ENCODE results near the gene SLC25A21.

SLC25A21 gene

DNA sequence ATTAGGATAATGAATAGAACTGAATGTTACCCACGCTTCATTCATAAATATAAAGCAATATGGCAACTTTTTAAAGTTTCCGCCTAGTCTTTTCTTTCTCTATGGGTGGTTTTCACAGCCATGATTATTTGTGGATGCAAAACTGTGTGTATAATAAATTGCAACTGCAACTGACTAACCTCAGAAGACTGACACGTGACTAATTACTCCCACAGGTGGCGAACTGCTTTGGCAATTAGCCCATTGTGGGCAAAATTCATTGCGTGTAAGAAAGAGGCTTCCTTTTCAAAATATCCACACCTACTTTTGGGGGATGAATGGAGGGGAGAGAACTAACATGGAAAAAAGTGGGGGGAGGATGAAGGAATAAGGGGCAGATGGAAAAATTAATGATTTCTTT lies 79.0 kb downstream of the SLC25A21 start:
- H3K27ac ChIP-seq (ENCODE audit: insufficient read depth in 1 of 2, low read depth in 1 of 2, low read length in 2 of 2, poor library complexity in 1 of 2, severe bottlenecking in 2 of 2), result no peak overlapping the region
- no CpG with 5 or more reads among the region's 5 CpGs for WGBS (ENCODE audit: insufficient coverage)
- H3K4me3 ChIP-seq (ENCODE audit: control insufficient read depth in 1 of 7, extremely low read depth in 1 of 7, insufficient read depth in 4 of 7, low read depth in 2 of 7, low read length in 6 of 7), result no peak overlapping the region
- no peaks in the 10 kb centered on the region for H3K36me3 ChIP-seq (ENCODE audit: control insufficient read depth in 4 of 4, insufficient read depth in 4 of 4, low read length in 3 of 4)
- POLR2A ChIA-PET, result no interaction called here
- H3K4me1 ChIP-seq (ENCODE audit: control extremely low read depth in 1 of 4, control insufficient read depth in 4 of 4, insufficient read depth in 4 of 4, low read length in 3 of 4), result no peaks in the 10 kb centered on the region
- H3K9me3 ChIP-seq (ENCODE audit: control extremely low read depth in 1 of 5, control insufficient read depth in 4 of 5, insufficient read depth in 2 of 5, low read depth in 1 of 5, low read length in 4 of 5), result no peaks in the 10 kb centered on the region
- CTCF ChIA-PET, result no interaction called here
- H3K27me3 ChIP-seq (replicated peaks in 2 of 5; ENCODE audit: control insufficient read depth in 4 of 5, insufficient read depth in 5 of 5, low read length in 4 of 5), result no peaks in the 10 kb centered on the region
- no peak for DNase-seq

DNA sequence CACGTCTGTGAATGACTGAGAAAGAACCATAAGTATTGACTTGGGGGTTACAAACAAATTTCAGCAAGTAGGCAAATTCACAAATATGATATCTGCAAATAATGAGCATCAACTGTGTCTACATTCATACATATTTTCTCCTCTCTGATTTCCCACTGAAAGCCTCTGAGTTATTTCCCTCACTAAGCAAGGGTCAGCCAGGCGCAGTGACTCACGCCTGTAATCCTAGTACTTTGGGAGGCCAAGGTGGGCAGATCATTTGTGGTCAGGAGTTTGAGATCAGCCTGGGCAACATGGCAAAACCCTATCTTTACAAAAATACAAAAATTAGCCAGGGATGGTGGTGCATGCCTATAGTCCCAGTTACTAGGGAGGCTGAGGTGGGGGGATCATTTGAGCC lies 80.8 kb downstream of the SLC25A21 start:
- CTCF ChIA-PET, result no interaction called here
- H3K27me3 ChIP-seq (replicated peaks in 2 of 5; ENCODE audit: control insufficient read depth in 4 of 5, insufficient read depth in 5 of 5, low read length in 4 of 5), result no peaks in the 10 kb centered on the region
- no peak overlapping the region for H3K4me3 ChIP-seq (ENCODE audit: control insufficient read depth in 1 of 7, extremely low read depth in 1 of 7, insufficient read depth in 4 of 7, low read depth in 2 of 7, low read length in 6 of 7)
- H3K36me3 ChIP-seq (ENCODE audit: control insufficient read depth in 4 of 4, insufficient read depth in 4 of 4, low read length in 3 of 4), result no peaks in the 10 kb centered on the region
- DNase-seq, result no peak
- POLR2A ChIA-PET, result no interaction called here
- no peak overlapping the region for H3K27ac ChIP-seq (ENCODE audit: insufficient read depth in 1 of 2, low read depth in 1 of 2, low read length in 2 of 2, poor library complexity in 1 of 2, severe bottlenecking in 2 of 2)
- no peaks in the 10 kb centered on the region for H3K9me3 ChIP-seq (ENCODE audit: control extremely low read depth in 1 of 5, control insufficient read depth in 4 of 5, insufficient read depth in 2 of 5, low read depth in 1 of 5, low read length in 4 of 5)
- H3K4me1 ChIP-seq (ENCODE audit: control extremely low read depth in 1 of 4, control insufficient read depth in 4 of 4, insufficient read depth in 4 of 4, low read length in 3 of 4), result no peaks in the 10 kb centered on the region
- 100% methylated on average over 3 of the region's 3 CpGs for WGBS (ENCODE audit: insufficient coverage)

DNA sequence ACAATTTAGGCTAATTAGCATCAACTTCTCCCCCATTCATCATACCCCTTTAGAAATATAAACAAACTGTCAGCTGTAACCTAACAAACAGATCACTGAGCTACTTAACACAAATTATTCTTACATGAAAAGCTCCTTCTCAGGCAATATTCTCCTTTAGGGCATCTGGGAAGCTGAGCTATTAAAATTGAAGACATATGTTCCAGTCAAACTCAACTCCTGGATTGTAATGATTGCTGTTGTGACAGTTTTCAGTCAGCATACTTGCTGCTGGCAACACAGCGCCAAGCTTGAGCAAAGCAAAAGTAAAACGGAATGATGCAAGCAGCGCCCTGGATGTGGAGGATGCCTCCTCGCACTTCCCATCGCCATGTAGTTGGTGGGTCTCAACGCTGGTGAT lies 82.4 kb downstream of the SLC25A21 start:
- no peaks in the 10 kb centered on the region for H3K36me3 ChIP-seq (ENCODE audit: control insufficient read depth in 4 of 4, insufficient read depth in 4 of 4, low read length in 3 of 4)
- CTCF ChIA-PET, result no interaction called here
- no peaks in the 10 kb centered on the region for H3K4me1 ChIP-seq (ENCODE audit: control extremely low read depth in 1 of 4, control insufficient read depth in 4 of 4, insufficient read depth in 4 of 4, low read length in 3 of 4)
- 78% methylated on average over 6 of the region's 6 CpGs for WGBS (ENCODE audit: insufficient coverage)
- no peaks in the 10 kb centered on the region for H3K27me3 ChIP-seq (replicated peaks in 2 of 5; ENCODE audit: control insufficient read depth in 4 of 5, insufficient read depth in 5 of 5, low read length in 4 of 5)
- H3K27ac ChIP-seq (ENCODE audit: insufficient read depth in 1 of 2, low read depth in 1 of 2, low read length in 2 of 2, poor library complexity in 1 of 2, severe bottlenecking in 2 of 2), result no peak overlapping the region
- DNase-seq, result no peak
- POLR2A ChIA-PET, result no interaction called here
- H3K4me3 ChIP-seq (ENCODE audit: control insufficient read depth in 1 of 7, extremely low read depth in 1 of 7, insufficient read depth in 4 of 7, low read depth in 2 of 7, low read length in 6 of 7), result no peak overlapping the region
- H3K9me3 ChIP-seq (ENCODE audit: control extremely low read depth in 1 of 5, control insufficient read depth in 4 of 5, insufficient read depth in 2 of 5, low read depth in 1 of 5, low read length in 4 of 5), result no peaks in the 10 kb centered on the region

DNA sequence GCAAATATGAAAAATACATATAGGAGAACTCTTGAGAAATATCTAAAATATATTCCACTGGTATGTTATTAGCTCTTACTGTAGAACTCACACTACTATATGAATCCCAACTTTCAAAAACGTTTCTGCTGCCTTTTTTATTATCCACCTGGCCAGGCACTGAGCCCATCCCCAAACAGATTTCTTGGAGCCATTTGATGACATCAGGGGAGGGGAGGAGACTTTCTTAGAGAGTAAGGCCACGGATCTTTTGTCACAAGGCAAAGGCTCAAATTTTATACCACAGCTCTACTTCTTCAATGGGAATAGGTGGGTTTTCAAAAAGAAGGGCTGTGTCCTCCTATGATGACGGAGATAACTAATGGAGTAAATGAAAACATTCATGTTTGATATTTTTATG lies 83.0 kb downstream of the SLC25A21 start:
- no peaks in the 10 kb centered on the region for H3K27me3 ChIP-seq (replicated peaks in 2 of 5; ENCODE audit: control insufficient read depth in 4 of 5, insufficient read depth in 5 of 5, low read length in 4 of 5)
- H3K9me3 ChIP-seq (ENCODE audit: control extremely low read depth in 1 of 5, control insufficient read depth in 4 of 5, insufficient read depth in 2 of 5, low read depth in 1 of 5, low read length in 4 of 5), result no peaks in the 10 kb centered on the region
- H3K27ac ChIP-seq (ENCODE audit: insufficient read depth in 1 of 2, low read depth in 1 of 2, low read length in 2 of 2, poor library complexity in 1 of 2, severe bottlenecking in 2 of 2), result no peak overlapping the region
- H3K4me1 ChIP-seq (ENCODE audit: control extremely low read depth in 1 of 4, control insufficient read depth in 4 of 4, insufficient read depth in 4 of 4, low read length in 3 of 4), result no peaks in the 10 kb centered on the region
- no peak overlapping the region for H3K4me3 ChIP-seq (ENCODE audit: control insufficient read depth in 1 of 7, extremely low read depth in 1 of 7, insufficient read depth in 4 of 7, low read depth in 2 of 7, low read length in 6 of 7)
- POLR2A ChIA-PET, result no interaction called here
- DNase-seq, result no peak
- CTCF ChIA-PET, result no interaction called here
- 40% methylated on average over 1 of the region's 3 CpGs for WGBS (ENCODE audit: insufficient coverage)
- H3K36me3 ChIP-seq (ENCODE audit: control insufficient read depth in 4 of 4, insufficient read depth in 4 of 4, low read length in 3 of 4), result no peaks in the 10 kb centered on the region

DNA sequence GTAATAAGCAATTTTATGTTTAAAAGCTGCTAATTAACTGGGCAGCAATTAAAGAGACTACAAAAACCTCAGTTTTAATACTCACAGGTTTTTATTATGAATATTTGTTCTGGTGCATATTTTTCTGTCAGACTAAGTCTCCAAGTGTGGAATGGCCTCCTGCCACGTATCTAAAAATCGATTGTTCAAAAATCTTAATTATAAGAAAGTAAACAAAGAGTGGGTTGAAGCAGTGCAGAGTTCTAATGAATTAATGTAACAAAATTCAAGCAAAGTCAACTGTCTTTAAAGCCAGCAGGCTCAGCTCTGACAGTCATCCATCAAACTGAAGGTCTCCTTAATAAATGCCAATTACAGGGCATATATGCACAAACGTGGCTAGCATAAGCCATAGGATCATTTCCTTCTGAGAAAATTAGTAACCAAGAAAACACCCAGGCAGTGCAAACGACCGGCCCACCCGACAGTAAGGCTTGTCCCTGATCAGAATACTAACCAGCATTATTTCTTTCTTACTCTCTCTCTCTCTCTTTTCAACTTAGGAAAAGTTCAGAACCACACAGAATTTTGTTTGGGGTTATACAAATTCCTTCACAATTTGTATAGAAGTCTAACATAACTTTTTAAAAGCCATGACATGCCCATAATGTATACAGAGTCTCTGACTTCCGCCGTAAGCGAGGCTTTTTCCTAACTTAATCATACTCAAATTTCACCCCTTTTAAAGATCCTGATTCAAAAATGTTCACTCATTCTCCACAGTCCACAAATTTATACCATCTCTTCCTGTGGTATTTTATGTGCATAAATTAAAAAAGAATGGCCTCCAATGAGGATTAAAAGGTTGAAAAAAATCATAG lies 83.8 kb downstream of the SLC25A21 start:
- Histone ChIP-seq H3K4me1 (ENCODE audit: control extremely low read depth in 1 of 4, control insufficient read depth in 4 of 4, insufficient read depth in 4 of 4, low read length in 3 of 4) (no peaks in the 10 kb centered on the region), H3K27me3 (replicated peaks in 2 of 5; ENCODE audit: control insufficient read depth in 4 of 5, insufficient read depth in 5 of 5, low read length in 4 of 5) (no peaks in the 10 kb centered on the region), H3K36me3 (ENCODE audit: control insufficient read depth in 4 of 4, insufficient read depth in 4 of 4, low read length in 3 of 4) (no peaks in the 10 kb centered on the region), H3K9me3 (ENCODE audit: control extremely low read depth in 1 of 5, control insufficient read depth in 4 of 5, insufficient read depth in 2 of 5, low read depth in 1 of 5, low read length in 4 of 5) (no peaks in the 10 kb centered on the region), H3K4me3 (ENCODE audit: control insufficient read depth in 1 of 7, extremely low read depth in 1 of 7, insufficient read depth in 4 of 7, low read depth in 2 of 7, low read length in 6 of 7) (no peak overlapping the region), H3K27ac (ENCODE audit: insufficient read depth in 1 of 2, low read depth in 1 of 2, low read length in 2 of 2, poor library complexity in 1 of 2, severe bottlenecking in 2 of 2) (no peak overlapping the region)
- ChIA-PET CTCF (no interaction called here), POLR2A (no interaction called here)
- WGBS (ENCODE audit: insufficient coverage), result 86% methylated on average over 4 of the region's 9 CpGs
- no peak for DNase-seq

DNA sequence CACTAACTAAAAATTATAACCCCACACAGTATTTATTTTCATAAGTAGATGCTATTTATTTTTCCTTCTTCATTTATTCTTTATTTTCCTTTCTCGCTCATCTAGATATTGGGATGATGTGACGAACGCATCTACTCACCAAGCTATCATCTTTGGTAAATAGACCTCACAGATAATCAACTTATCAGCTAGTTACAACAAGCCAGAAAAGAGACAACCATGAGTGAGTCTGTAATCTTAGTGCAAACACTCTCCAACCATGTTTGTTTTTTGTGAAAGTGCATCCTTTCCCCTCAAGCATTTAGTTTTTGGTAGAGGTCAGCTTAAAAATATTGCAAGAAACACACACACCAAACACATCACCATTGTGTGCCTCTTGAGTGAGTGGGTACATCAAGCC lies 84.9 kb downstream of the SLC25A21 start:
- no peak for DNase-seq
- no peaks in the 10 kb centered on the region for H3K4me1 ChIP-seq (ENCODE audit: control extremely low read depth in 1 of 4, control insufficient read depth in 4 of 4, insufficient read depth in 4 of 4, low read length in 3 of 4)
- ChIA-PET POLR2A (no interaction called here), CTCF (no interaction called here)
- WGBS (ENCODE audit: insufficient coverage), result 93% methylated on average over 3 of the region's 3 CpGs
- H3K4me3 ChIP-seq (ENCODE audit: control insufficient read depth in 1 of 7, extremely low read depth in 1 of 7, insufficient read depth in 4 of 7, low read depth in 2 of 7, low read length in 6 of 7), result no peak overlapping the region
- no peaks in the 10 kb centered on the region for H3K27me3 ChIP-seq (replicated peaks in 2 of 5; ENCODE audit: control insufficient read depth in 4 of 5, insufficient read depth in 5 of 5, low read length in 4 of 5)
- H3K27ac ChIP-seq (ENCODE audit: insufficient read depth in 1 of 2, low read depth in 1 of 2, low read length in 2 of 2, poor library complexity in 1 of 2, severe bottlenecking in 2 of 2), result no peak overlapping the region
- H3K36me3 ChIP-seq (ENCODE audit: control insufficient read depth in 4 of 4, insufficient read depth in 4 of 4, low read length in 3 of 4), result no peaks in the 10 kb centered on the region
- H3K9me3 ChIP-seq (ENCODE audit: control extremely low read depth in 1 of 5, control insufficient read depth in 4 of 5, insufficient read depth in 2 of 5, low read depth in 1 of 5, low read length in 4 of 5), result no peaks in the 10 kb centered on the region

DNA sequence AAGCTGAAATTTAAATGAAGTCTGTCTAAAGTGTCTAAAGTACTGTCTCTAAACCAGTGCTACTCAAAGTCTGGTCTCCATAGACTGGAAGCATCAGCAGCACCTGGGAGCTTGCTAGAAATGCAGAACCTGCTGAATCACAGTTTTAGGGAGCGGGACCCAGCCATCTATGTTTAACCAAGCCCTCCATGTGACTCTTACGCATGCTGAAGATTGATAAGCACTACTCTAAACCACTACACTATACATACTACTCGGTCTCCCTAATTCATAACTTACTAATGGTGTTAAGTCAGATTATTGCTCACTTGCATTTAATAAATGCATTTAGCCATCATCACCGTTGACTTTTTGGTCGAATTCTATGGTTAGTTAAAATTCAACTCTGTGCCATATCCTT lies 88.8 kb downstream of the SLC25A21 start:
- Histone ChIP-seq H3K27me3 (replicated peaks in 2 of 5; ENCODE audit: control insufficient read depth in 4 of 5, insufficient read depth in 5 of 5, low read length in 4 of 5) (no peaks in the 10 kb centered on the region), H3K4me1 (ENCODE audit: control extremely low read depth in 1 of 4, control insufficient read depth in 4 of 4, insufficient read depth in 4 of 4, low read length in 3 of 4) (no peaks in the 10 kb centered on the region), H3K27ac (ENCODE audit: insufficient read depth in 1 of 2, low read depth in 1 of 2, low read length in 2 of 2, poor library complexity in 1 of 2, severe bottlenecking in 2 of 2) (no peak overlapping the region), H3K4me3 (ENCODE audit: control insufficient read depth in 1 of 7, extremely low read depth in 1 of 7, insufficient read depth in 4 of 7, low read depth in 2 of 7, low read length in 6 of 7) (no peak overlapping the region), H3K9me3 (ENCODE audit: control extremely low read depth in 1 of 5, control insufficient read depth in 4 of 5, insufficient read depth in 2 of 5, low read depth in 1 of 5, low read length in 4 of 5) (no peaks in the 10 kb centered on the region), H3K36me3 (ENCODE audit: control insufficient read depth in 4 of 4, insufficient read depth in 4 of 4, low read length in 3 of 4) (no peaks in the 10 kb centered on the region)
- no peak for DNase-seq
- CTCF ChIA-PET, result no interaction called here
- 92% methylated on average over 2 of the region's 5 CpGs for WGBS (ENCODE audit: insufficient coverage)
- POLR2A ChIA-PET, result no interaction called here

Measured in common myeloid progenitor, CD34-positive (primary cell).